SU-DHL-6 (cell line): Measurements from ENCODE around the gene PLXNA2.

Experiments used
- EZH2phosphoT487 ChIP-seq: fragments of 200-600 bp; sonication (generic), shearing (Covaris generic); conservative IDR thresholded peaks from 2 replicates; pipeline ENCODE4 v1.6.1; 2018; ENCODE audit warnings: mild to moderate bottlenecking, antibody characterized with exemption, low read length, moderate library complexity, mixed read lengths
- TF ChIP-seq, protein P1 (sequence below): fragments of 200-600 bp; sonication (generic); IDR thresholded peaks from one replicate; pipeline ENCODE4 v1.5.1; 2017; ENCODE audit warnings: antibody characterized with exemption, mild to moderate bottlenecking, low read length, moderate library complexity; ENCODE audit not compliant: insufficient read depth, poor library complexity, severe bottlenecking

DNA sequence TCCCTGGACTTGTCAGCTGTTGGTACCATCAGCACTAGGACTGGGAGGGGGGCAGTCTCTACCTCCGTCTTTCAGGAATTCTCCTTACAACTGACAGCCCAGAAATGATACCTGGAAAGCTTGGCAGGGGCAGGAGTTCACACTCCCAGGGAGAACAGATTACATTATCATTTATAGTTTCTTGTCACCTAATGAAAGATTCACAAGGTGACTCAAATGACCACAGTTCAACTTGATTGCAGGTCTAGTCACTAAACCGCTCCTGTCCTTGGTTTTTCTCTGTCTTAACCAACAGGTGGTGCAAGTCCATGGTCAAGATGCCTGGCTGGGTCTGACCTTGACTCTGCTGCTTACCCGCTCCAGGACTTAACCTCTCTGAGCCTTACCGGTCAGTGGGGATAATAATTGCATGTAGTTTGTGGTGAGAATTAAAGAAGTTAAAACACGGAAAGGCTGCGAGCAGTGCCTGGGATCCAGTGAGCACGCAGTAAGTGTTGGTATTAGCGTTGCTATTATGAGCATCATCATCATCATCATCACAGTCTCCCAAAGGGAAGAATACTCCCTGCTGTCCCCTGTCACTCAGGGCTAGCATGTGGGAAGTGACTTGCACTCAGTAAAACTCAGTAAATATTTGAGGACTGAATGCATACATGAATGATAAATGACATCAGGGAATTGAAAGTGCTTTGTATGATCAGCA is 207.9 kb downstream of the PLXNA2 start:
- TF ChIP-seq, protein P1, sequence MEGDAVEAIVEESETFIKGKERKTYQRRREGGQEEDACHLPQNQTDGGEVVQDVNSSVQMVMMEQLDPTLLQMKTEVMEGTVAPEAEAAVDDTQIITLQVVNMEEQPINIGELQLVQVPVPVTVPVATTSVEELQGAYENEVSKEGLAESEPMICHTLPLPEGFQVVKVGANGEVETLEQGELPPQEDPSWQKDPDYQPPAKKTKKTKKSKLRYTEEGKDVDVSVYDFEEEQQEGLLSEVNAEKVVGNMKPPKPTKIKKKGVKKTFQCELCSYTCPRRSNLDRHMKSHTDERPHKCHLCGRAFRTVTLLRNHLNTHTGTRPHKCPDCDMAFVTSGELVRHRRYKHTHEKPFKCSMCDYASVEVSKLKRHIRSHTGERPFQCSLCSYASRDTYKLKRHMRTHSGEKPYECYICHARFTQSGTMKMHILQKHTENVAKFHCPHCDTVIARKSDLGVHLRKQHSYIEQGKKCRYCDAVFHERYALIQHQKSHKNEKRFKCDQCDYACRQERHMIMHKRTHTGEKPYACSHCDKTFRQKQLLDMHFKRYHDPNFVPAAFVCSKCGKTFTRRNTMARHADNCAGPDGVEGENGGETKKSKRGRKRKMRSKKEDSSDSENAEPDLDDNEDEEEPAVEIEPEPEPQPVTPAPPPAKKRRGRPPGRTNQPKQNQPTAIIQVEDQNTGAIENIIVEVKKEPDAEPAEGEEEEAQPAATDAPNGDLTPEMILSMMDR: no peak
- no peak for TF ChIP-seq EZH2phosphoT487
